Right kidney (tissue), 9 donors: ENCODE data around the gene SPDYE8.
"Not testable (repeated sequence)": the region's sequence is repeated elsewhere in the genome, so short reads cannot be mapped to it uniquely, and the experiment has no call there.

Experiments
- DNase-seq: peaks from one replicate; pipeline ENCODE4 v3.0.0-alpha.2; 2016
- long read RNA-seq, 8 donors: transcript quantifications; one replicate each; lab custom pipeline, GENCODE V29; 2026

Gene SPDYE8
- long read RNA-seq, donor 1, result 0 reads
- long read RNA-seq, donor 2, result 0 reads
- long read RNA-seq, donor 3, result 0 reads
- long read RNA-seq, donor 4, result 0 reads
- long read RNA-seq, donor 5, partial matches to known transcripts, result 26 of 43 reads
- long read RNA-seq, donor 5, other reads (novel, unspliced or antisense), result 17 of 43 reads
- long read RNA-seq, donor 6, result 0 reads
- long read RNA-seq, donor 7, result 0 reads
- long read RNA-seq, donor 8, result 0 reads

GRCh38 chr7:73029666-73030065, at the start of gene SPDYE8:
SPDYE8 (minus strand) TSS chr7:73029766; CDS start chr7:73027966, 1,800 bp downstream.
- DNase-seq, result not testable (repeated sequence)

GRCh38 chr7:73057811-73058210, 28.2 kb upstream of the SPDYE8 start, which contains the start of gene SPDYE11:
SPDYE11 (minus strand) TSS chr7:73057911; CDS start chr7:73056111, 1,800 bp downstream.
- DNase-seq, result not testable (repeated sequence)

- peak; percentile 4 for DNase-seq
These were observed 23.1 kb downstream of the SPDYE8 start for GRCh38 chr7:73006491-73006890.

- peak; percentile 87 for DNase-seq
These were observed 23.7 kb downstream of the SPDYE8 start for GRCh38 chr7:73005693-73006447.

- not testable (repeated sequence) for DNase-seq
These were observed 24.2 kb downstream of the SPDYE8 start for GRCh38 chr7:73005356-73005692.

GRCh38 chr7:72997887-72998468, 31.6 kb downstream of the SPDYE8 start:
- not testable (repeated sequence) for DNase-seq

- DNase-seq, result not testable (repeated sequence)
These were observed 32.1 kb downstream of the SPDYE8 start for GRCh38 chr7:72997447-72997846.

GRCh38 chr7:72995484-72995883, 34.1 kb downstream of the SPDYE8 start:
- DNase-seq, result not testable (repeated sequence)

- DNase-seq, result not testable (repeated sequence)
These were observed 39.2 kb downstream of the SPDYE8 start for GRCh38 chr7:72990146-72990913.

- not testable (repeated sequence) for DNase-seq
These were observed 47.5 kb downstream of the SPDYE8 start for GRCh38 chr7:72982084-72982483.

GRCh38 chr7:72980382-72980781, 49.2 kb downstream of the SPDYE8 start:
- not testable (repeated sequence) for DNase-seq

GRCh38 chr7:72976434-72976833, 53.1 kb downstream of the SPDYE8 start:
- not testable (repeated sequence) for DNase-seq

GRCh38 chr7:72975656-72976286, 53.8 kb downstream of the SPDYE8 start:
- DNase-seq, result not testable (repeated sequence)

GRCh38 chr7:72974781-72975180, 54.8 kb downstream of the SPDYE8 start:
- DNase-seq, result not testable (repeated sequence)

- DNase-seq, result not testable (repeated sequence)
These were observed 58.1 kb downstream of the SPDYE8 start for GRCh38 chr7:72971505-72971904.
